ENCODE measurements around the gene MRTFB.

GRCh38 chr16:14024283-14024682 is 46.8 kb upstream of the MRTFB start:
- no peak for TF ChIP-seq CTCF (IDR thresholded peaks at IDR 0.05)
- TF ChIP-seq POLR2A (IDR thresholded peaks at IDR 0.05), result no peak

Measured in testis (tissue), 2 donors.